Sigmoid colon (tissue), 4 donors: Measurements from ENCODE around the gene DHRS4.

Experiments used
- POLR2A ChIP-seq, 2 donors: fragments of 450-650 bp; IDR thresholded peaks; one replicate each; pipeline ENCODE4 v1.6.1; 2016; ENCODE audit warnings: antibody characterized with exemption in 2 of 2, mild to moderate bottlenecking in 2 of 2, moderate library complexity in 2 of 2
- POLR2AphosphoS5 ChIP-seq, 4 donors: sonication (generic); formaldehyde crosslinking; IDR thresholded peaks; one replicate each; pipeline ENCODE4 v1.6.1; 2017; ENCODE audit warnings: antibody characterized with exemption in 4 of 4
- TF ChIP-seq, protein P1 (sequence below), 4 experiments: fragments of 450-650 bp in 3 of 4; fragments of 200-600 bp in 1 of 4; IDR thresholded peaks; one replicate each; pipeline ENCODE4 v1.5.1; 2016 to 2019; ENCODE audit warnings: antibody characterized with exemption in 4 of 4, mild to moderate bottlenecking in 3 of 4, moderate library complexity in 2 of 4

DNA sequence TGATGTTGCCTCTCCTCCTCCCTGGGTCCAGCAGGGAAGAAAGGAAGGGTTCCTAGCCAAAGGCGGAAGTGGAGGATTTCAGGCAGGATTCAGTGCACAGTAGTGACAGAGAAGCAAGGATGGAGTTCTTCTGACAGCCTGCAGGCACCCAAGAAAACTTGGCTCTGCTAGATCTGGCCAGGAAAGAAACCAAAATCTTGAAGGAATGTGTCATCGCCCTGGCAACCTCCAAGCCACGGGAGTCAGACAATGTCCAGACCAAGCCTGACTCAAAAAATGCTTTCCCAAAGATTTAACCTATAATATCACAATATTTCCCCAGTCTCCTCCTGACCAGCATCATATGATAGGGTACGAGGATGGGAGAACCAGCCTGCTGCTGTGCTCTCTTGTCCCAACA, 22.8 kb upstream of the DHRS4 start:
- TF ChIP-seq, protein P1, sequence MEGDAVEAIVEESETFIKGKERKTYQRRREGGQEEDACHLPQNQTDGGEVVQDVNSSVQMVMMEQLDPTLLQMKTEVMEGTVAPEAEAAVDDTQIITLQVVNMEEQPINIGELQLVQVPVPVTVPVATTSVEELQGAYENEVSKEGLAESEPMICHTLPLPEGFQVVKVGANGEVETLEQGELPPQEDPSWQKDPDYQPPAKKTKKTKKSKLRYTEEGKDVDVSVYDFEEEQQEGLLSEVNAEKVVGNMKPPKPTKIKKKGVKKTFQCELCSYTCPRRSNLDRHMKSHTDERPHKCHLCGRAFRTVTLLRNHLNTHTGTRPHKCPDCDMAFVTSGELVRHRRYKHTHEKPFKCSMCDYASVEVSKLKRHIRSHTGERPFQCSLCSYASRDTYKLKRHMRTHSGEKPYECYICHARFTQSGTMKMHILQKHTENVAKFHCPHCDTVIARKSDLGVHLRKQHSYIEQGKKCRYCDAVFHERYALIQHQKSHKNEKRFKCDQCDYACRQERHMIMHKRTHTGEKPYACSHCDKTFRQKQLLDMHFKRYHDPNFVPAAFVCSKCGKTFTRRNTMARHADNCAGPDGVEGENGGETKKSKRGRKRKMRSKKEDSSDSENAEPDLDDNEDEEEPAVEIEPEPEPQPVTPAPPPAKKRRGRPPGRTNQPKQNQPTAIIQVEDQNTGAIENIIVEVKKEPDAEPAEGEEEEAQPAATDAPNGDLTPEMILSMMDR (IDR thresholded peaks at IDR 0.05), result peak in 1 of 4 experiments; percentile 14
- TF ChIP-seq POLR2A (IDR thresholded peaks at IDR 0.05) (no peak), POLR2AphosphoS5 (IDR thresholded peaks at IDR 0.05) (peak in 3 of 4 donors; percentile 62 to 82 (median 74))
